Endothelial cell of umbilical vein (primary cell): ENCODE results near the gene IRF2.

Experiments
- MYC ChIP-seq: IDR thresholded peaks from one replicate; pipeline ENCODE4 v1.6.1; 2011; ENCODE audit warnings: mild to moderate bottlenecking, low read depth, low read length
- TF ChIP-seq, protein P1 (sequence below), 2 donors: IDR thresholded peaks; 1 replicate in 1 of 2; 2 replicates in 1 of 2; pipeline ENCODE4 v1.5.1; 2011; ENCODE audit warnings: low read length in 2 of 2, mild to moderate bottlenecking in 2 of 2, moderate library complexity in 2 of 2, control low read depth in 1 of 2, inconsistent platforms in 1 of 2, low read depth in 1 of 2; ENCODE audit not compliant: insufficient read depth in 1 of 2; ENCODE audit errors: extremely low read depth in 1 of 2
- TF ChIP-seq, protein P2 (sequence below): IDR thresholded peaks from 2 replicates; pipeline ENCODE4 v1.6.1; 2011; ENCODE audit not compliant: insufficient read depth, insufficient read length

DNA sequence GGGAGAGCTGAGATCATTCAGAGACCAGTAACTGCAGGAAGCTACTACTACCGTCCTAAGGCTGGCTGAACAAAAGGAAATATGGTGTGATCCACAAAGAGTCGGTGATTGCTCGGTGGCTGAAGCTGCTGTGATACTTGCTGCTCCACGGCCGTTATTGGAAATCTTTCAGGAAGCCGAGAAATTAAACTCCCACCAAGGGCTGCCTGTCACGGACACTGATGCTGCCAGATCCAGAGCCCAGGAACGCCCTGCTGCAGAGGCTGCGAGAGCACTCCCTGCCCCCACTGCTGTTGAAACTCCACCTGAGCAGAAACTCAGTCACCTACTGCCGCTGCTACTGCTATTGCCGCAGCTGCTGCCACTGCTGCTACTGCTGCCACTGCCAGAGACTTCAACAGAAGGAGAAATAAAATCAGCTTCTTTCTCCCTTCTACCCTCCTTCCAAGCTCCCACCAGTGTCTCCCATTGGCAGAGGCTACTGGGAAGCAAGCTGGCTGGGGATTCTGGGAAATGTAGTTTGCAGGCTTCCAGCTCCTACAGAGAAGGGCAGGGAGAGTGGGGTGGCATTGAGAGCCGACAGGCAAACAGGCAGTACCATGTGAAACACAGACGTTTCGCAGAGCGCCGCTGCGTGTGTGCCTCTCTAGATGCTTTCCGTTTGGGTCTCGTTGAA lies 130.7 kb downstream of the IRF2 start:
- TF ChIP-seq, protein P1, sequence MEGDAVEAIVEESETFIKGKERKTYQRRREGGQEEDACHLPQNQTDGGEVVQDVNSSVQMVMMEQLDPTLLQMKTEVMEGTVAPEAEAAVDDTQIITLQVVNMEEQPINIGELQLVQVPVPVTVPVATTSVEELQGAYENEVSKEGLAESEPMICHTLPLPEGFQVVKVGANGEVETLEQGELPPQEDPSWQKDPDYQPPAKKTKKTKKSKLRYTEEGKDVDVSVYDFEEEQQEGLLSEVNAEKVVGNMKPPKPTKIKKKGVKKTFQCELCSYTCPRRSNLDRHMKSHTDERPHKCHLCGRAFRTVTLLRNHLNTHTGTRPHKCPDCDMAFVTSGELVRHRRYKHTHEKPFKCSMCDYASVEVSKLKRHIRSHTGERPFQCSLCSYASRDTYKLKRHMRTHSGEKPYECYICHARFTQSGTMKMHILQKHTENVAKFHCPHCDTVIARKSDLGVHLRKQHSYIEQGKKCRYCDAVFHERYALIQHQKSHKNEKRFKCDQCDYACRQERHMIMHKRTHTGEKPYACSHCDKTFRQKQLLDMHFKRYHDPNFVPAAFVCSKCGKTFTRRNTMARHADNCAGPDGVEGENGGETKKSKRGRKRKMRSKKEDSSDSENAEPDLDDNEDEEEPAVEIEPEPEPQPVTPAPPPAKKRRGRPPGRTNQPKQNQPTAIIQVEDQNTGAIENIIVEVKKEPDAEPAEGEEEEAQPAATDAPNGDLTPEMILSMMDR (IDR thresholded peaks at IDR 0.05; ENCODE audit: extremely low read depth in 1 of 2, insufficient read depth in 1 of 2, low read depth in 1 of 2, low read length in 2 of 2), result no peak
- TF ChIP-seq, protein P2, sequence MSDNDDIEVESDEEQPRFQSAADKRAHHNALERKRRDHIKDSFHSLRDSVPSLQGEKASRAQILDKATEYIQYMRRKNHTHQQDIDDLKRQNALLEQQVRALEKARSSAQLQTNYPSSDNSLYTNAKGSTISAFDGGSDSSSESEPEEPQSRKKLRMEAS, result no peak
- TF ChIP-seq MYC, result no peak
